ENCODE measurements around the gene PLD4.

DNA sequence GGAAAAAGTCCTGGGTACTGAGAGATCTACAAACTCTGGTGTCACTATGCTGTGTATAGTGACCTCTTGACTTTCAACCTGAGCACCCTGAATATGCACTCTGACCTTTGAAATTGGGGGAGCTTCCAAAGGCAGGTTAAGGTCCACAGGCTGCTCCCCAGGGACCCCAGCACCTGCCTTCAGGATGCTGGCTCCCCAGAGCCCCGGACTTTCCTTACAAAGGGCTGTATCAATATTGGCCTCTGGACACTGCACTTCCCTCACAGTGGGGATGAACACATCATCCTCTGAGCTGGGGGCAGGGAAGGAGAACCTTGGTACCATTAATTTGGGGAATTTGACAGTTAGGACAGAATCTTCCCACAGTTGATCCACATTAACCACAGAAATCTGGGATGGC is 14.3 kb downstream of the PLD4 start:
- TF ChIP-seq CTCF (IDR thresholded peaks at IDR 0.05): no peak
- TF ChIP-seq POLR2A (IDR thresholded peaks at IDR 0.05): no peak

Data from Peyer's patch (tissue), 4 donors.